Muscle of back (tissue), 11 donors: ENCODE results near the gene CD207. TPM values are rescaled to one million over a fixed set of nuclear protein-coding genes. Genes with fewer than 3 reads are reported as not detected.
"Not testable (repeated sequence)": the region's sequence is repeated elsewhere in the genome, so short reads cannot be mapped to it uniquely, and the experiment has no call there.

Experiments
- DNase-seq, 3 donors: peaks; one replicate each; pipeline versions ENCODE4 v3.0.0 to v3.0.0-alpha.2; 2013
- polyA plus RNA-seq, 10 donors: library from polyadenylated mRNA; unstranded; fragments of 120-200 nt; gene quantifications; one replicate each; pipeline ENCODE4 v1.2.1, GENCODE V29; 2013; ENCODE audit not compliant: insufficient read length in 10 of 10

CD207 gene
- polyA plus RNA-seq, 10 donors, result 0.12 to 0.87 (median 0.28) TPM; not detected in 3

GRCh38 chr2:70829916-70830315 is 5.7 kb downstream of the CD207 start:
- no peak for DNase-seq

- DNase-seq, result peak in 1 of 3 donors; percentile 28
These were observed 6.4 kb downstream of the CD207 start for GRCh38 chr2:70828914-70829824.

GRCh38 chr2:70828115-70828514 is 7.5 kb downstream of the CD207 start:
- no peak for DNase-seq

GRCh38 chr2:70827388-70827787 is 8.2 kb downstream of the CD207 start:
- DNase-seq, result no peak

GRCh38 chr2:70826696-70827350 is 8.8 kb downstream of the CD207 start:
- no peak for DNase-seq

GRCh38 chr2:70823249-70823648 is 12.4 kb downstream of the CD207 start:
- no peak for DNase-seq

- DNase-seq, result no peak
These were observed 12.8 kb downstream of the CD207 start for GRCh38 chr2:70822843-70823242.

GRCh38 chr2:70820499-70820898 is 15.1 kb downstream of the CD207 start, which contains the start of gene CLEC4F:
TSS of gene CLEC4F (minus strand) at chr2:70820599. CDS start at chr2:70820523, 76 bp downstream.
- no peak for DNase-seq

- DNase-seq, result no peak
These were observed 18.2 kb downstream of the CD207 start for GRCh38 chr2:70817284-70817954.

GRCh38 chr2:70816726-70817125 is 18.9 kb downstream of the CD207 start:
- DNase-seq, result peak in 1 of 3 donors; percentile 40

GRCh38 chr2:70808983-70809958 is 26.3 kb downstream of the CD207 start:
- DNase-seq, result no peak

GRCh38 chr2:70807828-70808118 is 27.8 kb downstream of the CD207 start:
- no peak for DNase-seq

GRCh38 chr2:70807102-70807827 is 28.4 kb downstream of the CD207 start:
- DNase-seq, result no peak

GRCh38 chr2:70806620-70807019 is 29.0 kb downstream of the CD207 start:
- no peak for DNase-seq

- no peak for DNase-seq
These were observed 29.6 kb downstream of the CD207 start for GRCh38 chr2:70806013-70806412.

- no peak for DNase-seq
These were observed 33.9 kb downstream of the CD207 start for GRCh38 chr2:70801607-70802263.

- no peak for DNase-seq
These were observed 35.9 kb downstream of the CD207 start for GRCh38 chr2:70799706-70800105.

GRCh38 chr2:70797996-70798395 is 37.6 kb downstream of the CD207 start:
- DNase-seq, result not testable (repeated sequence)

- DNase-seq, result no peak
These were observed 38.1 kb downstream of the CD207 start for GRCh38 chr2:70797506-70797905.

GRCh38 chr2:70796262-70796661 is 39.4 kb downstream of the CD207 start:
- no peak for DNase-seq
